Endometrium (tissue), 2 donors: ENCODE measurements around the gene DHFR2.
"Not testable (repeated sequence)": the region's sequence is repeated elsewhere in the genome, so short reads cannot be mapped to it uniquely, and the experiment has no call there.

Experiments
- FAIRE-seq: peaks from 2 replicates; lab custom pipeline; 2012; peaks lifted over from hg19 to GRCh38; lab: Jason Lieb, UNC
- donor health status: control.
- donor health status: control.

The DHFR2 gene

GRCh38 chr3:94065122-94065521 is 2.4 kb upstream of the DHFR2 start:
- no peak for FAIRE-seq

- no peak for FAIRE-seq
Observed at GRCh38 chr3:94064243-94064860, 1.6 kb upstream of the DHFR2 start.

GRCh38 chr3:94063496-94064119 is 892 bp upstream of the DHFR2 start:
- no peak for FAIRE-seq

GRCh38 chr3:94061297-94061696 is 1.4 kb downstream of the DHFR2 start:
- FAIRE-seq = no peak

GRCh38 chr3:94050546-94050945 is 12.2 kb downstream of the DHFR2 start:
- FAIRE-seq = no peak

GRCh38 chr3:94049267-94049666 is 13.4 kb downstream of the DHFR2 start:
- FAIRE-seq = no peak

GRCh38 chr3:94046533-94046932 is 16.2 kb downstream of the DHFR2 start:
- no peak for FAIRE-seq

GRCh38 chr3:94044100-94044936 is 18.4 kb downstream of the DHFR2 start:
- not testable (repeated sequence) for FAIRE-seq

- no peak for FAIRE-seq
Observed at GRCh38 chr3:94043285-94043684, 19.4 kb downstream of the DHFR2 start.

- FAIRE-seq = no peak
Observed at GRCh38 chr3:94036909-94037507, 25.7 kb downstream of the DHFR2 start.

GRCh38 chr3:94028093-94028837 is 34.5 kb downstream of the DHFR2 start, which contains the start of gene STX19:
STX19 (minus strand) TSS chr3:94028597; CDS start chr3:94015269, 13,328 bp downstream.
- no peak for FAIRE-seq

- no peak for FAIRE-seq
Observed at GRCh38 chr3:94026623-94027022, 36.1 kb downstream of the DHFR2 start.

GRCh38 chr3:94024385-94024784 is 38.3 kb downstream of the DHFR2 start:
- FAIRE-seq = peak; percentile 85

- no peak for FAIRE-seq
Observed at GRCh38 chr3:94020293-94020692, 42.4 kb downstream of the DHFR2 start.

- no peak for FAIRE-seq
Observed at GRCh38 chr3:94019659-94020058, 43.1 kb downstream of the DHFR2 start.

- FAIRE-seq = no peak
Observed at GRCh38 chr3:94015025-94015424, 47.7 kb downstream of the DHFR2 start.

- FAIRE-seq = no peak
Observed at GRCh38 chr3:94012185-94012584, 50.5 kb downstream of the DHFR2 start.

- FAIRE-seq = no peak
Observed at GRCh38 chr3:94011233-94011711, 51.4 kb downstream of the DHFR2 start.

- no peak for FAIRE-seq
Observed at GRCh38 chr3:94009608-94010007, 53.1 kb downstream of the DHFR2 start.

GRCh38 chr3:94008253-94008652 is 54.5 kb downstream of the DHFR2 start:
- FAIRE-seq = no peak
